ENCODE measurements around the gene GXYLT2.

GXYLT2 gene

DNA sequence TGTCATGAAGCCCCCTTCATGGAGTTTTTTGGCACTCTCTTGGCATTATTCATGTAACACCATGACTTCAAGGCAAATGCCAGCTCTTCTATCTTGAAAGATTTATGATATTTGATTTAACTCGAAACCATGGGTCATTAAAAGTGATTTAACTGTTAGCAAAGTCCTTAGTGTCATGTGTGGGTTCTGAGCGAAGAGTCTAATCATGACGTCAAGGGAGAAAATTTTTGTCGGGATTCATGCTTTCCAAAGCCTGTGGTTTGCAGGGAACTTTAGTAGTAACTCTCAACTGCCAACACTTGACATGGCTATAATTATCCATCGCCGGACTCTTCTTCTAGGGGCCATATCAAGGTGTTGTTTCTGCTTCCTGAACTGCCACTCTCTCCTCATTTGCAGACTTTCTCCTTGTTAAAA lies 11.5 kb downstream of the GXYLT2 start:
- TF ChIP-seq, protein P1, sequence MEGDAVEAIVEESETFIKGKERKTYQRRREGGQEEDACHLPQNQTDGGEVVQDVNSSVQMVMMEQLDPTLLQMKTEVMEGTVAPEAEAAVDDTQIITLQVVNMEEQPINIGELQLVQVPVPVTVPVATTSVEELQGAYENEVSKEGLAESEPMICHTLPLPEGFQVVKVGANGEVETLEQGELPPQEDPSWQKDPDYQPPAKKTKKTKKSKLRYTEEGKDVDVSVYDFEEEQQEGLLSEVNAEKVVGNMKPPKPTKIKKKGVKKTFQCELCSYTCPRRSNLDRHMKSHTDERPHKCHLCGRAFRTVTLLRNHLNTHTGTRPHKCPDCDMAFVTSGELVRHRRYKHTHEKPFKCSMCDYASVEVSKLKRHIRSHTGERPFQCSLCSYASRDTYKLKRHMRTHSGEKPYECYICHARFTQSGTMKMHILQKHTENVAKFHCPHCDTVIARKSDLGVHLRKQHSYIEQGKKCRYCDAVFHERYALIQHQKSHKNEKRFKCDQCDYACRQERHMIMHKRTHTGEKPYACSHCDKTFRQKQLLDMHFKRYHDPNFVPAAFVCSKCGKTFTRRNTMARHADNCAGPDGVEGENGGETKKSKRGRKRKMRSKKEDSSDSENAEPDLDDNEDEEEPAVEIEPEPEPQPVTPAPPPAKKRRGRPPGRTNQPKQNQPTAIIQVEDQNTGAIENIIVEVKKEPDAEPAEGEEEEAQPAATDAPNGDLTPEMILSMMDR (IDR thresholded peaks at IDR 0.05; ENCODE audit: poor library complexity, severe bottlenecking): no peak
- Histone ChIP-seq H3K27me3 (ENCODE audit: insufficient read depth, poor library complexity, severe bottlenecking) (no peaks in the 10 kb centered on the region), H3K36me3 (ENCODE audit: low read depth) (no peaks in the 10 kb centered on the region), H3K27ac (ENCODE audit: poor library complexity, severe bottlenecking) (no peak overlapping the region), H3K4me1 (ENCODE audit: insufficient read depth, poor library complexity, severe bottlenecking) (peaks cover 14% of the 10 kb centered on the region), H3K9me3 (ENCODE audit: severe bottlenecking) (no peaks in the 10 kb centered on the region), H3K4me3 (ENCODE audit: severe bottlenecking) (no peak overlapping the region)
- ATAC-seq (ENCODE audit: low read depth) (no peak), DNase-seq (ENCODE audit: low spot score) (no peak)

DNA sequence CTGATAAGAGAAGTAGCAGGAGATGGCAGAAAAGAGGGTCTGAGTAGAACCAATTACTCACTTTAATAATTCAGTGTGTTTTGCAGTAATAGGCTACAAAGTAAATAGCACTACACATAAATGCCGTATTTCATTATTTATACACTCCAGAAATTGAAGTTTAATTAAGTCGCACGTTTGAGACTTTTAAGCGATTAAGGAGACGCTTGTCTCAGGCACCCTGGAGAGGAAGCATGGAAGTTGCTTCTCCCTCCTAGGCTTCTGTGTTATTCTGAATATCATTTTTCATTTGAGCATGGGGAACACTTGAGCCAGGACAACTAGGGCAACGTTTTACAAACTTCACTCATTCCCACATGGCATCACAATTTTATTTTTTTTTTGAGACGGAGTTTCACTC lies 12.2 kb downstream of the GXYLT2 start:
- H3K4me1 ChIP-seq (ENCODE audit: insufficient read depth, poor library complexity, severe bottlenecking): peaks cover 14% of the 10 kb centered on the region
- no peaks in the 10 kb centered on the region for H3K27me3 ChIP-seq (ENCODE audit: insufficient read depth, poor library complexity, severe bottlenecking)
- H3K27ac ChIP-seq (ENCODE audit: poor library complexity, severe bottlenecking): no peak overlapping the region
- H3K36me3 ChIP-seq (ENCODE audit: low read depth): no peaks in the 10 kb centered on the region
- no peak for ATAC-seq (ENCODE audit: low read depth)
- no peak overlapping the region for H3K4me3 ChIP-seq (ENCODE audit: severe bottlenecking)
- H3K9me3 ChIP-seq (ENCODE audit: severe bottlenecking): no peaks in the 10 kb centered on the region
- DNase-seq (ENCODE audit: low spot score): no peak
- TF ChIP-seq, protein P1 (IDR thresholded peaks at IDR 0.05; ENCODE audit: poor library complexity, severe bottlenecking): no peak

DNA sequence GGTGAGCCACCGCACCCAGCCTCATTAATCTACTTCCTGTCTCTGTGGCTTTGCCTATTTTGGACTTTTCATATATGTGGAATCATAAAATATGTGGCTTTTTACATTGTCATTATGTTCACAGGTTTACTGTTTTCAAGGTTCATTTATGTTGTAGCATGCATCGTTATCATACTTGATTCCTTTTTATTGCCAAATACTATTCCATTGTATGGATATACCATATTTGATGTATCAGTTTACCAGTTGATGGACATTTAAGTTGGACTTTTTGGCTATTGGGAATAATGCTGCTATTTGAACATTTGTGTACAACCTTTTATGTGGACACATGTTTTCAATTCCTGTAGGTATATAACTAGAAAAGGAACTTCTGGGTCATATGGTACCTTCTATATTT lies 14.0 kb downstream of the GXYLT2 start:
- TF ChIP-seq, protein P1 (IDR thresholded peaks at IDR 0.05; ENCODE audit: poor library complexity, severe bottlenecking): no peak
- no peaks in the 10 kb centered on the region for H3K9me3 ChIP-seq (ENCODE audit: severe bottlenecking)
- peaks cover 14% of the 10 kb centered on the region for H3K4me1 ChIP-seq (ENCODE audit: insufficient read depth, poor library complexity, severe bottlenecking)
- no peak overlapping the region for H3K4me3 ChIP-seq (ENCODE audit: severe bottlenecking)
- ATAC-seq (ENCODE audit: low read depth) (no peak), DNase-seq (ENCODE audit: low spot score) (no peak)
- H3K27me3 ChIP-seq (ENCODE audit: insufficient read depth, poor library complexity, severe bottlenecking): no peaks in the 10 kb centered on the region
- H3K36me3 ChIP-seq (ENCODE audit: low read depth): no peaks in the 10 kb centered on the region
- no peak overlapping the region for H3K27ac ChIP-seq (ENCODE audit: poor library complexity, severe bottlenecking)

DNA sequence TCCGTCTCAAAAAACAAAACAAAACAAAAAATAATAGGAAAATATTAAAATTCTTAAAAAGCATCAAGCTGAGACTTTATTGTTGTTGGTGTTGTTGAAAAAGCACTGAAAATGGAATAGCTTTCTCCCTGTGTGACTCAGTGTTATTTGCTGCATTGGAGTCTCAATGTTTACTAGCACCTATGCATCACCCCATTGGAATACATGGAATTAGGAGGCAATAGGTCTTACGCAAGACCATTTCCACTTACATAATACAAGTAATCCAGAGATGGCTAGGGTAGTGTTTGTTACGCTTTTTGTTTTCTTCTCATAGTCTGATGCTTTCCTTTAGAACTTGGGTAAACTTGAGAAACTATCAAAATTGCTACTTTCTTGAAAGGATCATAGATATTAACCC lies 15.2 kb downstream of the GXYLT2 start:
- no peaks in the 10 kb centered on the region for H3K27me3 ChIP-seq (ENCODE audit: insufficient read depth, poor library complexity, severe bottlenecking)
- H3K9me3 ChIP-seq (ENCODE audit: severe bottlenecking): no peaks in the 10 kb centered on the region
- TF ChIP-seq, protein P1 (IDR thresholded peaks at IDR 0.05; ENCODE audit: poor library complexity, severe bottlenecking): no peak
- H3K4me1 ChIP-seq (ENCODE audit: insufficient read depth, poor library complexity, severe bottlenecking): peaks cover 20% of the 10 kb centered on the region
- peak; percentile 95 for ATAC-seq (ENCODE audit: low read depth)
- H3K36me3 ChIP-seq (ENCODE audit: low read depth): no peaks in the 10 kb centered on the region
- H3K4me3 ChIP-seq (ENCODE audit: severe bottlenecking): no peak overlapping the region
- no peak for DNase-seq (ENCODE audit: low spot score)
- H3K27ac ChIP-seq (ENCODE audit: poor library complexity, severe bottlenecking): no peak overlapping the region

DNA sequence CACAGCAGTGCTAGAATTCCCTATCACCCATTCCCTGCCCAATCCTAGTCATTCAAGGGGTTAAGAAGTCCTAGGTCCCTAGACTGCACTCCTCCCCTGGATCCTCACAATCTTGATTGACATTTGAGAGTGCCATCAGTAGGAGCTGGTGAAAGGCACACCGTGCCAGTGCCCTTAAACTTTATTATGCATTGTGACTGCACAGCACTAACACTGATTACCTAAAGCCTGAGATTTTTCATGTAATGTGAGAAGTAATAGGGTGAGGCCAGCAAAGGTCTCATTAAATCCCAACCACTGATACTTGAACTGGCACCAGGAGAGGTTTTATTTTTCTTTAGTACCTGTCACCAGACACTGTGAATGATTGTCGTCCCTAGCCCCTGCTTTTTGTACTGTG lies 16.3 kb downstream of the GXYLT2 start:
- ATAC-seq (ENCODE audit: low read depth): no peak
- Histone ChIP-seq H3K36me3 (ENCODE audit: low read depth) (no peaks in the 10 kb centered on the region), H3K27ac (ENCODE audit: poor library complexity, severe bottlenecking) (no peak overlapping the region), H3K9me3 (ENCODE audit: severe bottlenecking) (no peaks in the 10 kb centered on the region), H3K27me3 (ENCODE audit: insufficient read depth, poor library complexity, severe bottlenecking) (no peaks in the 10 kb centered on the region), H3K4me1 (ENCODE audit: insufficient read depth, poor library complexity, severe bottlenecking) (peaks cover 20% of the 10 kb centered on the region), H3K4me3 (ENCODE audit: severe bottlenecking) (no peak overlapping the region)
- TF ChIP-seq, protein P1 (IDR thresholded peaks at IDR 0.05; ENCODE audit: poor library complexity, severe bottlenecking): no peak
- DNase-seq (ENCODE audit: low spot score): no peak
